HG03342 (cell line): ENCODE measurements around the gene AFF3.

ENCODE experiments used
- ATAC-seq: cut with Tn5 transposase; IDR thresholded peaks from one replicate; pipeline ENCODE4 v1.9.1; 2021; ENCODE audit warnings: mild to moderate bottlenecking, moderate library complexity; ENCODE audit not compliant: unreplicated experiment

The AFF3 gene

GRCh38 chr2:100017633-100018032 is 124.8 kb downstream of the AFF3 start:
- no peak for ATAC-seq

- no peak for ATAC-seq
These were observed 125.6 kb downstream of the AFF3 start for GRCh38 chr2:100016756-100017155.

DNA sequence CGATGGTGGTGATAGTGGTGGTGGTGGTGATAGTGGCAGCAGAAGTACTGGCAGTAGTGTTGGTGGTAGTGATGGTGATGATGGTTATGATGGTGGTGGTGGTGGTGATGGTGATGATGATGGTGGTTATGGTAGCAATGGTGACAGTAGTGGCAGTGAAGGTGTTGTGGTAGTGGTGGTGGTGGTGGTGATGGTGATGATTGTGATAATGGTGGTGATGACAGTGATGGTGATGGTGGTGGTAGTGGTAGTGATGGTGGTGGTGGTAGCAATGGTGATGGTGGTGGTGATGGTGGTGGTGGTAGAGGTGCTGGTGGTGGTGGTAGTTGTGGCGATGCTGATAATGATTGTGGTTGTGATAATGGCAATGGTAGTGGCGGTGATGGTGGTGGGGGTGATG is 126.5 kb downstream of the AFF3 start:
- no peak for ATAC-seq

DNA sequence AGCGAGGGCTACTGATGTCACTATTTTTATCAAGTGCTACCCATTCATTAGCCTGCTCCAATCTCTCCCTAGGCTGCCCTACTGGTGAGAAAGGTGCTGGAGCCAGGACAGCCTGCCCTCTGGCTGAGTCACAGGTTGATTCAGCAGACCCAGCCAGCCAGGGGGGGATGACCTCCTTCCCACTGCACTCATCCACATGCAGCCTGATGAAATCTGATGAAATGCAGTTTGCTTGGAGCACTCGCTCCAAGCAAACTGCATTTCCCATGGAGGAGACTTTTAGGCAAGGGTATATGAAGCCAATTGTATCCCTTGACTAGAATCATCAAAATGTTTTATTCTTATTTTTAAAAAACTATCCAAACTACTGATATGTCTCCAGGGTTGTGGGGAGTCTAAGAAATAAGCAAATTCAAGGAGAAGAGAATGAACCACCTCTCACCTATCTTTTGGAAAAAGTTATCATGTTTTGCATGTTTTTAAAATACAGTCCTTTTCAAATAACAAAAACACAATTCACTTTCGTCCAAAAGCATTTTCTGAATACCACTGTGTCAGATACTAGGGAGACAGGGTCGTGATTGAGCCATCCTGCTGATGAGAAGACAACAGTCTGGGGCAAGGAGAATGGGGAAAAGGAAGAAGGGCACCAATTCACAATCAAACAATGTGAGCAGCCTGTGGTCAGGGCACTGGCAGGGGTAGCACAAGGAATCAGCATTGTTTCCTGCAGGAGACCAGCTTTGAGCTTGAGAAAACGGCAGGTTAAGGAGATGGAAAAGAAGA is 128.3 kb downstream of the AFF3 start:
- ATAC-seq: no peak

DNA sequence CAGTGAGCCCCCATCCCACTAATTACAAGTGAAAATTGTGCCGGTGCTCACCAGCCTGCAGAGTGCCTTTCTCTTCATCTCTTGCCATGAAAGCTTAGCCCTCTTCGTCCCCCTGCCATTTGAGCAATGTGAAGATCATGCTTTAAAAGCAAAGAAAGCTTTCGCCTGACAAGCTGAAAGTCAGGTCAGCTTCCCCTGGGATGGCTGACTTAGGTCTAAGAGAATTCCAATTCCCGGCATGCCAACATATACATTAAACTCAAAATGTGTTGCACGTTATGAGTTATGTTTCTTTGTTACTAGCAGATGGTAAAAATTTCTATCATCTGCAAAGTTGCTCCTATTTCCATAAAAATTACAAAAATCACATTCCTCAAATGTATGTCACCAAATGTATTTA is 129.8 kb downstream of the AFF3 start:
- ATAC-seq: no peak

DNA sequence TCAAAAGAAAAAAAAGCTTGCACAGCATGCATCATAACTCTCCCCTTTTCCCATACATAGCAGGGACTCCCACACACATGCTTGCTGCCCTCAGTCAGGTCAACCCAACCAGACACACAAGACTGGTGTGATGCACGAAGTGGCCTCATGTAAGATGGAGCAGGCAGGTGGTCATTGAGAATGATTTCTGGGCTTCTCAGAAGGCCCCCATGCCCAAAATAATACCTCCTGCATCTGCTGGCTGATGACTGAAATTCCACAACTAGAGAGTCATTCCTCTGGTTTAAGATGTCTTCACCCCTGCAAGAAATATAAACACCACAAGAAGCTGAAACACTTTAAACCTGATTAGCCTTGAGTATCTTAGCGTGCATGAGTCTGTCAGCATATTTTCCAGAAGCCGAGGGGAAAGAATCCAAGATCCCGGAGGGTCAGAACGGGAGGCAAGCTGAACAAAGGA is 131.1 kb downstream of the AFF3 start:
- no peak for ATAC-seq

GRCh38 chr2:100010606-100011005 is 131.8 kb downstream of the AFF3 start:
- ATAC-seq: no peak

DNA sequence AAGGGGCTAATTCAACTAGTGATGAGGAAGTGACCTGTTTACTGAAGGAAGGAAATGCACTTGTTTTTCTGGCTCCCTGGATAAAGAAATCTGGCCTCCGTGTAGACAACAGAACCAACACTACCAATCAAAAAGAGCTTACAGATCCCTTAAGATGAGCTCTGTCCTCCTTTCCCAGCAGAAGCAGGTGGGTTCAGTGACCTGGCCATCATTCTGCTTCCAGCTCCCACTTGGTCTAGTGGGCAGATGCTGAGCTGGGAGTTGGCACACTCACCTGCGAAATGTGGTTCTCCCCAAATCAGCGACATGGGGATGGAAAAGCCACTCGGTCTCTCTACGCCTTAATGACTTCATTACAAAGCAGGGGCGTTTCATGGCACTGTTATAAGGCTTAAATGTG is 132.6 kb downstream of the AFF3 start:
- ATAC-seq: no peak

DNA sequence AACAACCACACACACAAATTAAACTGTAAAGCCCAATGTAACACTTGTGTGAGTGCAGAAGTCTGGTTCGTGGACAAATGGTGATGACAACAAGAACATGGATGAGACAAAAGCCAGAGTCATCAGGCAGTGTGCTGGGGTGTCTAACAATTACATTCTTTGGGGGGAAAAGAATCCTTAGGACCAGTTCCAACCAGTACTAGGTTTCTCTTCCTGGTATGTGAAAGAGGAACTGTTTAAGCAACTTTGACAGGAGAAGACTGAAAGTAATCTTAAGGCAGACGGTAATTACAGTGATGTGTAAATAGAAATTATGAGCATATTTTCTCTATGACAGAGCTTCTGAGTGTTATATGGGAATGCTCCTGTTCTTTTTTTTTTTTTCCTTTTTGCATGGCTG is 133.4 kb downstream of the AFF3 start:
- no peak for ATAC-seq

DNA sequence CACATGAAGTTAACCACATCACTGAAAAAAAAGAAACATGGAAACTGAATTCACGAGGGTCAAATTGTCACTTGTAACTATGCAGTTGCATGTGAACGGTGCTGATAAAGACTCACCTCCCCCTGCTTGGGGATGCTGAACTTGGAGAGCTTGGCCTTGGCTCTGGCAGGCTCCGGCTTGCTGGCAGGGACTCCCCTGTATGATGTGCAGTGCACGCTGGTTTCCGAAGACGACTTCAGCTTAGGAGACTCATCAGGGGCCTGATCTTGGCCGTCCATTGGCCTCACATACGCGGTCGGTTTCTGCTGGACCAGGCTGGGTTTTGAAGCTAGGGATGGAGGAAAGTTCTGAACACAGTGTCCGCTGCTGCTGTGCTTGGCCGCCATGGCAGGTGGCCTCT is 135.9 kb downstream of the AFF3 start:
- no peak for ATAC-seq

DNA sequence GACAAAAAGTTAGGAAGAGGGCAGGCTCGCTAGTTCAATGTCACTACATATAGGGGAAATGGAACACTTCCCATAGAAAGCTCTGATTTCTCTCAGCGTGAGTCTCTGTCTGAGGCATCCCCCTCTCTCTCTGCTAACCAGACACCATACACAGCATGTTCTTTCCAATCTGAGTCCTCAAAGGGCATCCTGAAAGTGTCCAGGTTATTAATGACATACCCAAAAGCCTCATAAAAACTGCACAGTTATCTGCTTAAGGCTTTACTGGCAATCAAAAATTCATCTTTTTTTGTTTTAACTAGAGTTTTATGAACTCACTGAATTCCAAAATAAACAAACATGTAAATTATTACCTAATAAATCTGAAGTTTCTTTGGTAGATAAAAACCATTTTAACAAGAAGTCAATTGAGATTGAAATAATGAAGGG is 137.4 kb downstream of the AFF3 start:
- ATAC-seq: no peak

- ATAC-seq: no peak
These were observed 138.0 kb downstream of the AFF3 start for GRCh38 chr2:100004348-100004884.

- no peak for ATAC-seq
These were observed 140.3 kb downstream of the AFF3 start for GRCh38 chr2:100002059-100002458.

DNA sequence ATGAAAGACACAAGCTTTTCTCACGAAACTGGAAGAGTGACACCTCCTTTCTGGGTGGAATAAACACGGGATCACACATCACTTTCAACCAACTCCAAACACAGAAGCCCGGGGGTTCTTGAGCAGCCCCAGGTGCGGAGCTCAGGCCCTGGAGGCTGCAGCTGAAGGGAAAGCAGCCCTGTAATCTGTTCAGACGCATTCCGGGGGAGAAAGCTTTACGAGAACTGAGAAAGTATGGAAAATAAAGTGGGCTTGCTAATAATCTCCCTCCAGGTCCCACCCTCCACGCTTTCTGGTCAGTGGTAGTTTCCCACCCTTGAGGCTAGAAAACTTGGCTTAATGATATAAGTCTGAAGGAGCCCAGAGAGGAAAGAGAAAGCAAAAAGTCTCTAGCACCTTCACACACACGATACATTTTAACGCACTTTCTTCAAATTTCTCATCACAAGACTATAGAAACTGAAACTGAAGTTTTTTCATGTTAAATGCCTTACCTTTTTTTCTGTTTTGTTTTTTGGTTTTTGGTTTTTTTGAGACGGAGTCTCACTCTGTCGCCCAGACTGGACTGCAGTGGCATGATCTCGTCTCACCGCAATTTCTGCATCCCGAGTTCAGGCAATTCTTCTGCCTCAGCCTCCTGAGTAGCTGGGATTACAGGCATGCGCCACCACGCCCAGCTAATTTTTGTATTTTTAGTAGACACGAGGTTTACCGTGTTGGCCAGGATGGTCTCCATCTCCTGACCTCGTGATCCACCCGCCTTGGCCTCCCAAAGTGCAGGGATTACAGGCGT is 141.3 kb downstream of the AFF3 start:
- ATAC-seq: no peak

GRCh38 chr2:99998651-99999320 is 143.6 kb downstream of the AFF3 start:
- no peak for ATAC-seq

GRCh38 chr2:99989905-99990304 is 152.5 kb downstream of the AFF3 start:
- no peak for ATAC-seq

DNA sequence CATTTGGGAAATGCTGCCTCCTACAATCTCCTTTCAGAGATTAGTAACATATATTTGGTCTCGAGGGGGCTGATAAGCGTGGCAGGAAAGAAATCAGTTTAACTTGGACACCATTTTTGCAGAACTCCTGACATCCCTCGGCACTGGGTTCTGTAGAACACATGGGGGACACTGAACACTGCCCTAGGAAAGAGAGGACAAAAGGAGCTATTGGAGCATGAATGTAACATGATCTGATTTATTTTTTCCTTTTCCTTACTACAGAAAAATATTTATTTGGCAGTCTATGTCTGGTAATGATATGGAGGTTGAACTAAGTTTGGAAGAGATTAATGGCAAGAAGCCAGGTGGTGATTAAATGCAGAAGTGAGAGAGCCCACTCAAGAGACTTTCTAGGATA is 153.8 kb downstream of the AFF3 start:
- no peak for ATAC-seq

- ATAC-seq: no peak
These were observed 155.2 kb downstream of the AFF3 start for GRCh38 chr2:99987160-99987559.

GRCh38 chr2:99984799-99985515 is 157.4 kb downstream of the AFF3 start:
- no peak for ATAC-seq

GRCh38 chr2:99982744-99983143 is 159.6 kb downstream of the AFF3 start:
- ATAC-seq: no peak

- ATAC-seq: no peak
These were observed 160.6 kb downstream of the AFF3 start for GRCh38 chr2:99981840-99982239.
